Smooth muscle cell of the umbilical artery (primary cell): Measurements from ENCODE around the gene TFIP11. TPM values are rescaled to one million over a fixed set of nuclear protein-coding genes. Genes with fewer than 3 reads are reported as not detected.

Experiments used
- total RNA-seq: library from RNA; depleted of rRNA; stranded (reverse); fragments of >200 nt; gene quantifications from 2 replicates; pipeline ENCODE4 v1.2.3, GENCODE V29; 2014

The TFIP11 gene
- 33.0 and 42.4 TPM in 2 replicates for total RNA-seq

DNA sequence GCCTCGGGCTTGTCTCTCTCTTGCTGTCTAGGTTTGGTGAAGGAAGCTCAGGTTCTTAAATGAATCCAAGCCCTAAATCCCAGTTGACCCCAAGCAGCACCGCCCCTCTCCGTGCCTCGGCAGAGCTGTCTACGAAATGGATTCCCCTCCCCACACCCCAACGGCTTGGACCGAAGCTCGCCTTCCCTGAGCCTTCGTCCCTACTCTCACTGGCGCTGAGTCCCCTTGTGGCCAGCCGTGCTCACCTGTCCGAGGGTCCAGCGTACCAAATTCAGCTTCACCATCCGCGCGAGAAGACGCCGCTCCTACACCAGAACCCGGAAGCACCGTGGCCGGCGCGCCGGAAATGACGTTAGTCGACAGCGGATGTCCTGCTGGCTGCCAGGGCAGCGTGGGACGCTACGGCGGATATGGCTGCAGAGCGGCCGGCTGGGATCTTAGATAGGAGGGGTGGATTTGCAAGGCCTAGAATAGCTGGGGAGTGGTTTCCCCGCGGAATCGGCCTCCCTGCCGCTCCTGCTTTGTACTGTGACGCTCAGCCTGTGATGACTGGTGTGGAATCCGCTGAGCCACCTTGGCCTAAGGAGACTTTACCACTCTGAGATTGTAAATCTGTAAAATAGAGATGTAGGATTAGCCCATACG is at the start of gene TFIP11:
Gene TFIP11, minus strand, starts transcription at position 325 of the 645 bp plus-strand sequence. CDS start 2,201 bp downstream, outside the sequence.

DNA sequence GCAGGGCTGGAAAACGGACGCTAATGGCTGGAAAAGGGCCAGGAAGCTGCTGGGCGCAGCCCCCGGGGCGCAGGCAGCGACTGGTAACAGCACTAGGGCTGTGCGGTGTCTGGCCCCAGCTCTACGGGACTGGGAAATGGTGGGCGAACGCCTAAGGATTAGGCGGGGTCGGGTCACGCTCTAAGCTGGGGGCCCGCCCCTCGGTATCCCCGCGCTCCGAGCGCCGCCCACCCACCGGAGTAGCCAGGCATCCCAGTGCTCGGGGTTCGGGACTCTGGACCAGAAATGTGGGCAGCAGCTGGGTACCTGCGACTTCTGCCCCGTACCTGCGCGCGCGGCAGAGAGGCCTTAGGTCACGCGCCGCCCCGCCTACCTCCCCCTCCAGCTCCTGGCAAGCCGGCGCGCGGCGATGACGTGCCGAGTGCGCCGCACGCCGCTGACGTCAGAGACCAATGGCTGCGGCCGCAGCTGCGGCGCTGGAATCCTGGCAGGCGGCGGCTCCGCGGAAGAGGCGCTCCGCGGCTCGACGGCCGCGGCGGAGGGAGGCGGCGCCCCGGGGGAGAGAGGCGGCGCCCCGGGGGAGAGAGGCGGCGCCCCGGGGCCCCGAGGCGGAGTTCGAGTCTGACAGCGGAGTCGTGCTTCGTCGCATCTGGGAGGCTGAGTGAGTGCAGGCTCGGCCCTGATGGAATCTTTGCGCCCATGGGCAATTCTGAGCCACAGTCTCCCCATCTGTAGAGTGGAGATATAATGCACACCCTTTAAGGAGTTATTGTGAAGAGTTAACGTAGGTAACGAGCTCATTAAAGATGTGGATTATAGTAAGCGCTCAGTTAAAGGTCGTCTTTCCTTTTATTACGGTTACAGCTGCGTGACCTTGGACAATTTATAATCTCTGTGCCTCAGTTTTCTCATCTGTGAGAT is 28.6 kb downstream of the TFIP11 start, which contains the start of the genes HPS4 and SRRD:
Gene HPS4, minus strand, starts transcription at position 345 of the 921 bp plus-strand sequence. CDS start 2,021 bp downstream, outside the sequence.
Gene SRRD, plus strand, starts transcription at position 439 of the 921 bp plus-strand sequence. Its CDS starts 14 bp downstream, at position 453.

Other genes starting within 250 kb of the TFIP11 start
- 2.1 and 2.3 TPM in 2 replicates for gene ASPHD2, start 83.2 kb downstream of the TFIP11 start, total RNA-seq
- gene HPS4, start 28.7 kb downstream of the TFIP11 start, total RNA-seq = 29.1 and 33.9 TPM in 2 replicates
- 13.1 and 16.0 TPM in 2 replicates for gene SRRD, start 28.6 kb downstream of the TFIP11 start, total RNA-seq
- gene TPST2, start 77.7 kb upstream of the TFIP11 start, total RNA-seq = 41.3 and 66.4 TPM in 2 replicates
- gene CRYBB1, start 105.6 kb upstream of the TFIP11 start, total RNA-seq = not detected in 2 replicates
- not detected in 2 replicates for gene CRYBA4, start 109.5 kb upstream of the TFIP11 start, total RNA-seq
- gene MIAT, start 145.1 kb upstream of the TFIP11 start, total RNA-seq = 1.0 and 1.2 TPM in 2 replicates